Keratinocyte (primary cell): ENCODE results near the gene TRIM9.

Source experiments
- EZH2 ChIP-seq: IDR thresholded peaks from one replicate; pipeline ENCODE4 v1.6.1; 2012; ENCODE audit warnings: inconsistent platforms, mild to moderate bottlenecking, low read length, moderate library complexity
- TF ChIP-seq, protein P1 (sequence below), 3 experiments: IDR thresholded peaks in 1 of 3; conservative IDR thresholded peaks in 1 of 3; optimal IDR thresholded peaks in 1 of 3; 2 replicates in 2 of 3; 3 replicates in 1 of 3; pipeline versions ENCODE3 to v1.5.1; 2011; ENCODE audit warnings: low read length in 3 of 3, mild to moderate bottlenecking in 3 of 3, moderate library complexity in 2 of 3, control low read depth in 1 of 3, inconsistent platforms in 1 of 3; ENCODE audit not compliant: insufficient read depth in 2 of 3; ENCODE audit errors: extremely low read depth in 1 of 3

DNA sequence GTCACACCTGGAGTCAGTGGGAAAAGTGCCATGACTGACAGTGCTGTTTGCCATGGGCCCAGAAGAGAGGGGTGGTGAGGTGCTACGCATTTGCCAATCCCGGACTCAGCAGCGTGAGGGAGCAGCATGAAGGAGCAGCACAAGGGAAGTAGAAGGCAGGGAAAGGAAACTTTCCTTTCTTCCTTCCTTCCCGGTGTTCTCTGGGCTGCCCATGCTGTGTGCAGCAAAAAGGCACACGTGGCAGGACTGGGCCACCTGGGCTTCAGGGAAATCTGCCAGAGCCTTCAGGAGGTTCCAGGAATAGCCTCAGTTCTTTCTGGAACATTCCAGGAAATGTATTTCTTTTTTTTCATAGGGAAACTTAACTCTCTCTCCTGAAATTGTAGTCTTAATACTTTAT is 23.0 kb downstream of the TRIM9 start:
- TF ChIP-seq, protein P1, sequence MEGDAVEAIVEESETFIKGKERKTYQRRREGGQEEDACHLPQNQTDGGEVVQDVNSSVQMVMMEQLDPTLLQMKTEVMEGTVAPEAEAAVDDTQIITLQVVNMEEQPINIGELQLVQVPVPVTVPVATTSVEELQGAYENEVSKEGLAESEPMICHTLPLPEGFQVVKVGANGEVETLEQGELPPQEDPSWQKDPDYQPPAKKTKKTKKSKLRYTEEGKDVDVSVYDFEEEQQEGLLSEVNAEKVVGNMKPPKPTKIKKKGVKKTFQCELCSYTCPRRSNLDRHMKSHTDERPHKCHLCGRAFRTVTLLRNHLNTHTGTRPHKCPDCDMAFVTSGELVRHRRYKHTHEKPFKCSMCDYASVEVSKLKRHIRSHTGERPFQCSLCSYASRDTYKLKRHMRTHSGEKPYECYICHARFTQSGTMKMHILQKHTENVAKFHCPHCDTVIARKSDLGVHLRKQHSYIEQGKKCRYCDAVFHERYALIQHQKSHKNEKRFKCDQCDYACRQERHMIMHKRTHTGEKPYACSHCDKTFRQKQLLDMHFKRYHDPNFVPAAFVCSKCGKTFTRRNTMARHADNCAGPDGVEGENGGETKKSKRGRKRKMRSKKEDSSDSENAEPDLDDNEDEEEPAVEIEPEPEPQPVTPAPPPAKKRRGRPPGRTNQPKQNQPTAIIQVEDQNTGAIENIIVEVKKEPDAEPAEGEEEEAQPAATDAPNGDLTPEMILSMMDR (optimal IDR thresholded peaks at IDR 0.05 in 1 of 3, IDR thresholded peaks at IDR 0.05 in 1 of 3, conservative IDR thresholded peaks at IDR 0.05 in 1 of 3; ENCODE audit: extremely low read depth in 1 of 3, insufficient read depth in 2 of 3, low read length in 3 of 3) = no peak
- TF ChIP-seq EZH2 = no peak
